Epithelial cell of esophagus (primary cell): ENCODE data around the gene NGRN.
"Not testable (repeated sequence)": the region's sequence is repeated elsewhere in the genome, so short reads cannot be mapped to it uniquely, and the experiment has no call there.

Source experiments
- DNase-seq: peaks from one replicate; pipeline ENCODE4 v3.0.0; 2010; ENCODE audit warnings: low read depth
- H3K4me3 ChIP-seq: 2 replicates; pipeline ENCODE4 v1.5.1; 2011; ENCODE audit warnings: mild to moderate bottlenecking, low read length, control low read depth
- CTCF ChIP-seq: IDR thresholded peaks from 2 replicates; pipeline ENCODE4 v1.5.1; 2011; ENCODE audit warnings: low read depth, mild to moderate bottlenecking, low read length, control low read depth, inconsistent platforms; ENCODE audit not compliant: insufficient read depth; ENCODE audit errors: missing control alignments

Gene NGRN

GRCh38 chr15:90266061-90266431, 574 bp downstream of the NGRN start:
- DNase-seq: peak; percentile 47
- no peak for TF ChIP-seq CTCF
- H3K4me3 ChIP-seq: peak overlapping the region; percentile 90

GRCh38 chr15:90266485-90266884, 1.0 kb downstream of the NGRN start:
- TF ChIP-seq CTCF: no peak
- peak; percentile 25 for DNase-seq
- peak overlapping the region; percentile 90 for H3K4me3 ChIP-seq

GRCh38 chr15:90268415-90268814, 2.9 kb downstream of the NGRN start:
- no peak for DNase-seq
- TF ChIP-seq CTCF: no peak
- no peak overlapping the region for H3K4me3 ChIP-seq

- H3K4me3 ChIP-seq: no peak overlapping the region
- no peak for DNase-seq
- no peak for TF ChIP-seq CTCF
These were observed 5.2 kb downstream of the NGRN start for GRCh38 chr15:90270502-90271150.

- no peak for DNase-seq
- TF ChIP-seq CTCF: no peak
- no peak overlapping the region for H3K4me3 ChIP-seq
These were observed 6.1 kb downstream of the NGRN start for GRCh38 chr15:90271459-90272166.

GRCh38 chr15:90278467-90278866, 13.0 kb downstream of the NGRN start:
- DNase-seq, H3K4me3 ChIP-seq: not testable (repeated sequence)

GRCh38 chr15:90280743-90281142, 15.3 kb downstream of the NGRN start:
- H3K4me3 ChIP-seq, DNase-seq: not testable (repeated sequence)

- not testable (repeated sequence) for H3K4me3 ChIP-seq, DNase-seq
These were observed 16.2 kb downstream of the NGRN start for GRCh38 chr15:90281637-90282036.
